Activated T-helper 1 cell treated with anti-CD3 and anti-CD28 coated beads, Interleukin-2, amount 50 U/mL, for 16 hours (primary cell): Measurements from ENCODE around the gene GATA3.

Experiments
- DNase-seq, 2 donors: peaks; one replicate each; pipeline ENCODE4 v3.0.0-alpha.2; 2020; ENCODE audit warnings: low read depth in 1 of 2, low spot score in 1 of 2

The GATA3 gene

GRCh38 chr10:8096931-8097330, 42.4 kb downstream of the GATA3 start:
- DNase-seq = no peak

DNA sequence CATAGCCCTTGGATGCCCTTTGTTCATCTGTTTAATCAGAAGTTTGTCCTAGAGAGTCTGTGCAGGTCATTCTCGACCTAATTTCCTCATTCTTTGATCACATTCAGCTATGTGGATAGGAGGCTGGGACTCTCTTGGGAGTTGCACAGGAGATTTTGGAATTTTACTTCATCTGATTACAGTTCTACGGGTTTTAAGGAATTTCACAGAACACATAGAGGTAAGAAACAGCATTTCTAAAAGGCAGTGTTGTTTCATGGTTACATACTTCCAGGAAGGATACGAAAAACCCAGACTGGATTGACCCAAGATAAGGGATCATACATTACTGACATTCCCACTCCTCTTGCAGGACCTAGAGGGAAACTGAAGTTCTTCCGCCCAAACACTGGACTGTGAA, 45.9 kb downstream of the GATA3 start:
- DNase-seq = no peak

- no peak for DNase-seq
Observed at GRCh38 chr10:8102708-8103401, 48.4 kb downstream of the GATA3 start.

DNA sequence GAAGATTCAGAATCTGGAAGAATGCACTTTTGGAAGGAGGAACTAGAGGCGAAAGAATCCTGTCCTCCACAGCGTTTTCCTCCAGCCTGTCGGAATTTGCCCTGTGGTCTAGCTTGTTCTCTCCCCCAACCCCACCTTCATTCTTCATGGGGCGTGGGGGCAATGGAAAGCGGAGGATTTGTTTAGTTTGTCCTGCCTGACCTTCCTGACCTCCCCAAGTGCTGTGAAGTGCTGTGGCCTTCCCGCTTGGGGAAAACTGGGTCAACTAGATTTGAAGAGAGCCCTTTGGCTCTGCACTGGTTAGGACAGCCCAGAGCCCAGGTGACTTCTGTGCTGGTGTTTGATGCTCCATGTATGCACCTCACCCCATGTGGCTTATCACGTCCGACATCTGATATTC, 49.1 kb downstream of the GATA3 start:
- no peak for DNase-seq

GRCh38 chr10:8104005-8104404, 49.5 kb downstream of the GATA3 start:
- DNase-seq = no peak

DNA sequence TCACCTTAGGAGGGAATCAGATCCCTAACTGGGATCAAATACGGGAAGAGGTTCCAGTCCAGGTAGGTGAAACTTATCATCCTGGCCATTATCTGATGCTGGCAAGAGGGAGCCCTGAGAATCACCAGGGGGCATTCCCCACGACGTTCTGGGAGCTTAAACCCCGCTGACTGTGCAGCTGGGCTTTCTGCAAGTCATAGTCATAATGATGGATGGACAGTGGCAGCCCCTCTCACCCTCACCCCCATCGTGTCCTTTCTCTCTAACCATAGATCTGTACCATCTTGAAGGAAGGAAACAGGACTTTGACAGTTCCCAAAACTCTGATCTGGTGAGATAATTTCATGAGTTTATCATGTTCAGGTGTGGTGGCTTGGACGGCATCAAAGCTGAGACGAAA, 50.2 kb downstream of the GATA3 start:
- DNase-seq = no peak

DNA sequence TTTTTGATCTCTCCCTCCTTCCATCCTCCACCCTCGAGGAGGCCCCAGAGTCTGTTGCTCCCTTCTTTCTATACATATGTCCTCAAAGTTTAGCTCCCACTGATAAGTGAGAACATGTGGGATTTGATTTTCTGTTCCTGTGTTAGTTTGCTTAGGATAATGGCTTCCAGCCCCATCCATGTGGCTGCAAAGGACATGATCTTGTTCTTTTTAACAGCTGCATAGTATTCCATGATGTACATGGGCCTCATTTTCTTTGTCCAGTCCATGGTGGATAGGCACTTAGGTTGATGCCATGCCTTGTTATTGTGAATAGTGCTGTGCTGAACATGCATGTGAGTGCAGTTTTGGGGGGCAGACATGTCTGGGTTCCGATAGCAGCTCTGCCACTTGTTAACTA, 51.4 kb downstream of the GATA3 start:
- no peak for DNase-seq

GRCh38 chr10:8112230-8112905, 57.9 kb downstream of the GATA3 start:
- no peak for DNase-seq

- DNase-seq = no peak
Observed at GRCh38 chr10:8112942-8113442, 58.5 kb downstream of the GATA3 start.

DNA sequence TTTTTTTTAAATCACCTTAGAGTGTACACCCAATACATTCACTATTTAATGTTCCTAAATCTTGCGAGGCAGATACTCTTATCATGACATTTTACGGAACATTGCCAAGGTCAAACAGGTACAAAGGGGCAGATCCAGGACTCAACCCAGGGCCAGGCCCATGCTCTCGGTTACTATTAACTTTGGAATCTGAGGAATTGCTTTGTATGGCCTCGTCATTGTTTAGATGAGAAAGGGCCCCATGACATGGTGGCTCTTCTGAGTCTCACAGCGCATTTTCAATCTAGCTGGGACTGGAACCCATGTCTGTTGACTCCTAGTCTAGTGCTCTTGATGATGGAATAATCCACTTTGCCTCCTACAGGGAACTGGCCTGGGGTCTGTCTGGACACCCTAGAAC, 59.1 kb downstream of the GATA3 start:
- no peak for DNase-seq

- DNase-seq = no peak
Observed at GRCh38 chr10:8114741-8115617, 60.5 kb downstream of the GATA3 start.

GRCh38 chr10:8115618-8115980, 61.1 kb downstream of the GATA3 start:
- DNase-seq = no peak

- DNase-seq = no peak
Observed at GRCh38 chr10:8116474-8116873, 62.0 kb downstream of the GATA3 start.

GRCh38 chr10:8116926-8117493, 62.5 kb downstream of the GATA3 start:
- no peak for DNase-seq

DNA sequence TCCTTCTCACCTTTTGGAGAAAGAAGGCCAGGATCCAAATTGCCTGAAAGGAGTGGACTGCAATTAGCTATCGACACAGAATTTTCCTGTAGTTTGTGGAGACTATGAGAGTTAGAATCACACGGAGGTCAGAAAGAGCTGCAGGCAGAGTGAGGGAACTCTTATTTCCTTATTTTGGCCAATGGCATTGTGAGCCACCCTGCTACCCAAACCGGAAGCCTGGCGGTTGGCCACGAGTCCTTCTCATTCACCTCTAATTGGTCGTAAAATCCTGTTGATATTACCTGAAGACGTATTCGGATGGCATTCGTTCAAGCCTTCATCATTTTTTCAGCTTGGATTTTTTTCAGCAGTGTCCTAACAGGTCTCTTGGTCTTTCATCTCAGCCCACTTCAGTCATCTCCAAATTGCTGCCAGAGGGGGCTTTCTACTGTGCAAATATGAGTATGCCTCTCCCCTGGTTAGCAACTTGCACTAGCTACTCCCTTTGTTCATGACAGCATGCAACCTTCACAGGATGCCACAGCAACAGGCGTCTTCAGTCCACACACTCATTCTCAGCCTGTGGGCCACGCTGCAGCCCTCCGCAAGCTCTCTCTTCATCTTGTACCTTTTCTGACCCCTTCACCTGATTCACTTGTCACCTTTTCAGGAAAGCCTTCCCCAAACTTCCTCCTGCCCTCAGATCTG, 66.9 kb downstream of the GATA3 start:
- no peak for DNase-seq

DNA sequence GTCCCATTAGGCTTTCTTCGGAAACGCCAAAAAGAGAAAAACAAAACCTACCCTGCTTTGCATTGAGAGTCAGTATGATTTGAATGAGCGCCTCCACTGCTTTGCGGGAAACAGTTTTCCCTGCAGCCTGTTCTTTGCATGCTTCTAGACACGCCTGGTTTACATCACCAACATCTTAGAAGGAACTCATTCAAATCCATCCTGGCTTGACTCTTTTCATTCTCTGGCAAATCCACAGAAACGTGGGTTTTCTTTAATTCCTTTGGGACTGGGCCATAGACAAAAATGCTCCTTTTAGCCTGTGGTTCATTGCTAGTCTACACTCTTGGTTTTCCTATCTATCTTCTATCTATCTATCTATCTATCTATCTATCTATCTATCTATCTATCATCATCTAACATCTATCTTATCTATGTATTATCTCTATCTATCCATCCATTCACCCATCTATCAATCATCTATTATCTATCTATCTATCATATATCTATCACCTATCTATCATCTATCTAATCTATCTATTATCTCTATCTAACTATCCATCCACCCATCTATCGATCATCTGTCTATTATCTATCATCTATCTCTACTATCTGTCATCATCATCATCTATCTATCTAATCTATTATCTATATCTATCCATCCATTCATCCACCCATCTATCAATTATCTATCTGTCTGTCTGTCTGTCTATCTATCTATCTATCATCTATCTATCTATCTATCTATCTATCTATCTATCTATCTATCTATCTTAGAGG, 68.3 kb downstream of the GATA3 start:
- no peak for DNase-seq

DNA sequence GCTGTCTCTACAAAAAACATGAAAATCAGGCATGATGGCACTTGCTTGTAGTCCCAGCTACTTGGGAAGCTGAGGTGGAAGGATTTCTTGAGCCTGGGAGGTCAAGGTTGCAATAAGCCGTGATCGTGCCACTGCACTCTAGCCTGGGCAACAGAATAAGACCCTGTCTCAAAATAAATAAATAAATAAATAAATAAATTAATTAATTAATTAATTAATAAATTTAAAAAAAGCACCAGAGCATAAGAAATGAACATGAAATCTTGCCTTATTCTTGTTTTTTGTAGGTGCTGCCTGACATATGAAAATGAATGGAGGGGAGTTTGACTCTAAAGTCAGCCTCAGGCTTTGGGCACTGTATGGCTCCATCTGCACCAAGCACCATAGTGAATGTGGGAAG, 69.9 kb downstream of the GATA3 start:
- no peak for DNase-seq
